ENCODE results near the gene FAM120A.

GRCh38 chr9:93416530-93417235, 34.8 kb upstream of the FAM120A start:
- no peak for TF ChIP-seq TCF7L2 (IDR thresholded peaks at IDR 0.05; ENCODE audit: low read depth, low read length)
- TF ChIP-seq, protein P1, sequence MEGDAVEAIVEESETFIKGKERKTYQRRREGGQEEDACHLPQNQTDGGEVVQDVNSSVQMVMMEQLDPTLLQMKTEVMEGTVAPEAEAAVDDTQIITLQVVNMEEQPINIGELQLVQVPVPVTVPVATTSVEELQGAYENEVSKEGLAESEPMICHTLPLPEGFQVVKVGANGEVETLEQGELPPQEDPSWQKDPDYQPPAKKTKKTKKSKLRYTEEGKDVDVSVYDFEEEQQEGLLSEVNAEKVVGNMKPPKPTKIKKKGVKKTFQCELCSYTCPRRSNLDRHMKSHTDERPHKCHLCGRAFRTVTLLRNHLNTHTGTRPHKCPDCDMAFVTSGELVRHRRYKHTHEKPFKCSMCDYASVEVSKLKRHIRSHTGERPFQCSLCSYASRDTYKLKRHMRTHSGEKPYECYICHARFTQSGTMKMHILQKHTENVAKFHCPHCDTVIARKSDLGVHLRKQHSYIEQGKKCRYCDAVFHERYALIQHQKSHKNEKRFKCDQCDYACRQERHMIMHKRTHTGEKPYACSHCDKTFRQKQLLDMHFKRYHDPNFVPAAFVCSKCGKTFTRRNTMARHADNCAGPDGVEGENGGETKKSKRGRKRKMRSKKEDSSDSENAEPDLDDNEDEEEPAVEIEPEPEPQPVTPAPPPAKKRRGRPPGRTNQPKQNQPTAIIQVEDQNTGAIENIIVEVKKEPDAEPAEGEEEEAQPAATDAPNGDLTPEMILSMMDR (IDR thresholded peaks at IDR 0.05): no peak
- TF ChIP-seq, protein P2, sequence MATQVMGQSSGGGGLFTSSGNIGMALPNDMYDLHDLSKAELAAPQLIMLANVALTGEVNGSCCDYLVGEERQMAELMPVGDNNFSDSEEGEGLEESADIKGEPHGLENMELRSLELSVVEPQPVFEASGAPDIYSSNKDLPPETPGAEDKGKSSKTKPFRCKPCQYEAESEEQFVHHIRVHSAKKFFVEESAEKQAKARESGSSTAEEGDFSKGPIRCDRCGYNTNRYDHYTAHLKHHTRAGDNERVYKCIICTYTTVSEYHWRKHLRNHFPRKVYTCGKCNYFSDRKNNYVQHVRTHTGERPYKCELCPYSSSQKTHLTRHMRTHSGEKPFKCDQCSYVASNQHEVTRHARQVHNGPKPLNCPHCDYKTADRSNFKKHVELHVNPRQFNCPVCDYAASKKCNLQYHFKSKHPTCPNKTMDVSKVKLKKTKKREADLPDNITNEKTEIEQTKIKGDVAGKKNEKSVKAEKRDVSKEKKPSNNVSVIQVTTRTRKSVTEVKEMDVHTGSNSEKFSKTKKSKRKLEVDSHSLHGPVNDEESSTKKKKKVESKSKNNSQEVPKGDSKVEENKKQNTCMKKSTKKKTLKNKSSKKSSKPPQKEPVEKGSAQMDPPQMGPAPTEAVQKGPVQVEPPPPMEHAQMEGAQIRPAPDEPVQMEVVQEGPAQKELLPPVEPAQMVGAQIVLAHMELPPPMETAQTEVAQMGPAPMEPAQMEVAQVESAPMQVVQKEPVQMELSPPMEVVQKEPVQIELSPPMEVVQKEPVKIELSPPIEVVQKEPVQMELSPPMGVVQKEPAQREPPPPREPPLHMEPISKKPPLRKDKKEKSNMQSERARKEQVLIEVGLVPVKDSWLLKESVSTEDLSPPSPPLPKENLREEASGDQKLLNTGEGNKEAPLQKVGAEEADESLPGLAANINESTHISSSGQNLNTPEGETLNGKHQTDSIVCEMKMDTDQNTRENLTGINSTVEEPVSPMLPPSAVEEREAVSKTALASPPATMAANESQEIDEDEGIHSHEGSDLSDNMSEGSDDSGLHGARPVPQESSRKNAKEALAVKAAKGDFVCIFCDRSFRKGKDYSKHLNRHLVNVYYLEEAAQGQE (IDR thresholded peaks at IDR 0.05; ENCODE audit: insufficient read depth in 1 of 2, low read depth in 2 of 2, low read length in 1 of 2): no peak
